ENCODE measurements around the gene VSTM4. TPM values are rescaled to one million over a fixed set of nuclear protein-coding genes. Genes with fewer than 3 reads are reported as not detected.
A peak's percentile ranks its signal among the peaks of the same experiment; 100 is the strongest.

Gene VSTM4
- total and polyA plus RNA-seq, 9 of the 15 experiments (the other 6 are each of a cell fraction or from before 2014, with no cell fraction given), result 1.0 to 7.9 (median 3.0) TPM

GRCh38 chr10:48981310-48981907 lies 133.9 kb downstream of the VSTM4 start (continued):
- TF ChIP-seq MLX (CRISPR knock-in tag; conservative IDR thresholded peaks at IDR 0.05) (no peak), E2F1 (CRISPR knock-in tag; IDR thresholded peaks at IDR 0.05) (0 out of 2 replicates have a peak, but pooled peaks have one; percentile 32), TCF7L2 (IDR thresholded peaks at IDR 0.05; ENCODE audit: low read depth, low read length) (no peak), ZBTB11 (CRISPR knock-in tag; IDR thresholded peaks at IDR 0.05) (no peak), SIN3A (IDR thresholded peaks at IDR 0.05; ENCODE audit: borderline replicate concordance in 2 of 2, control insufficient read depth in 1 of 2, low read depth in 2 of 2, low read length in 2 of 2) (no peak), MCM2 (IDR thresholded peaks at IDR 0.05; ENCODE audit: low read depth) (no peak), MAX (CRISPR knock-in tag; IDR thresholded peaks at IDR 0.05) (peak; percentile 65; the same call in 1 of the 2 replicates), MAFG (tag; conservative IDR thresholded peaks at IDR 0.05) (no peak), TFAP4 (CRISPR knock-in tag; IDR thresholded peaks at IDR 0.05; ENCODE audit: borderline replicate concordance) (peak; percentile 78), ATF4 (CRISPR knock-in tag; IDR thresholded peaks at IDR 0.05) (no peak), TAF9B (IDR thresholded peaks at IDR 0.05; ENCODE audit: partially characterized antibody) (no peak), CTBP1 (IDR thresholded peaks at IDR 0.05; ENCODE audit: borderline replicate concordance) (peak; percentile 65; the same call in 1 of the 2 replicates), PTTG1 (tag; IDR thresholded peaks at IDR 0.05; ENCODE audit: low read depth) (no peak), RCOR1 (IDR thresholded peaks at IDR 0.05; ENCODE audit: borderline replicate concordance in 1 of 2, low read depth in 2 of 2, low read length in 2 of 2) (peak in 1 of 2 experiments; percentile 69; a peak in 1 of 4 replicates), ZNF778 (CRISPR knock-in tag; IDR thresholded peaks at IDR 0.05) (no peak), HIVEP1 (CRISPR knock-in tag; IDR thresholded peaks at IDR 0.05) (no peak), SMARCA4 (IDR thresholded peaks at IDR 0.05) (no peak), JUND (IDR thresholded peaks at IDR 0.05; ENCODE audit: borderline replicate concordance, low read depth, low read length) (0 out of 2 replicates have a peak, but pooled peaks have one; percentile 40), JUND (tag; IDR thresholded peaks at IDR 0.05; ENCODE audit: borderline replicate concordance, low read depth, low read length) (no peak)
